Right lobe of liver (tissue), 6 donors: ENCODE measurements around the gene ECHDC3. TPM values are rescaled to one million over a fixed set of nuclear protein-coding genes. Genes with fewer than 3 reads are reported as not detected.

Source experiments
- ATAC-seq, 4 donors: fragments of 200-7000 bp; cut with Tn5 transposase; one replicate each; pipeline ENCODE4 v1.9.1; 2020; ENCODE audit warnings: mild to moderate bottlenecking in 4 of 4, moderate library complexity in 4 of 4
- DNase-seq, 3 donors: peaks; one replicate each; pipeline ENCODE4 v3.0.0-alpha.2; 2020
- H3K27ac ChIP-seq, 3 donors: fragments of 200-600 bp; one replicate each; pipeline ENCODE4 v1.8.0; 2022
- H3K27me3 ChIP-seq, 2 donors: fragments of 200-600 bp; one replicate each; pipeline ENCODE4 v1.8.0; 2022
- H3K36me3 ChIP-seq, 4 donors: fragments of 200-600 bp; sonication (generic) in 1 of 4; one replicate each; pipeline versions ENCODE4 v1.5.1 to v1.8.0; 2017 to 2022; ENCODE audit warnings: control low read depth in 1 of 4
- H3K4me1 ChIP-seq, 4 donors: fragments of 200-600 bp; sonication (generic) in 1 of 4; one replicate each; pipeline versions ENCODE4 v1.5.1 to v1.8.0; 2017 to 2022; ENCODE audit warnings: control low read depth in 1 of 4
- H3K4me3 ChIP-seq, 3 donors: fragments of 200-600 bp; one replicate each; pipeline ENCODE4 v1.8.0; 2022
- H3K9me3 ChIP-seq, 4 donors: fragments of 200-600 bp; sonication (generic) in 1 of 4; one replicate each; pipeline versions ENCODE4 v1.5.1 to v1.8.0; 2017 to 2022; ENCODE audit warnings: control low read depth in 1 of 4
- CTCF ChIP-seq, 4 donors: fragments of 200-600 bp in 3 of 4; fragments of 450-650 bp in 1 of 4; IDR thresholded peaks; one replicate each; pipeline versions ENCODE4 v1.5.1 to v1.8.0; 2016 to 2022; ENCODE audit warnings: antibody characterized with exemption in 4 of 4, mild to moderate bottlenecking in 2 of 4
- POLR2A ChIP-seq: fragments of 450-650 bp; IDR thresholded peaks from one replicate; pipeline ENCODE4 v1.6.1; 2017; ENCODE audit warnings: antibody characterized with exemption, mild to moderate bottlenecking
- WGBS: methylation state at CpG from one replicate; pipeline ENCODE4 v1.1.6; 2018; ENCODE audit warnings: low coverage, low lambda C conversion rate; ENCODE audit not compliant: insufficient coverage; ENCODE audit errors: missing lambda C conversion rate; 5-methylcytosine and 5-hydroxymethylcytosine counted together
- intact Hi-C, 2 donors: fragments of 100-400 bp; cut with DNase I; formaldehyde crosslinking; loops; one replicate each; pipeline versions ENCODE4 v1.11.2 to v1.14.1; 2022
- total RNA-seq, 6 experiments: library from RNA; depleted of rRNA in 2 of 6; stranded (reverse); fragments of >200 nt in 2 of 6; fragmentation: NEBNext Ultra II Directional in 3 of 6; extraction: Animal tissue kit (Norgen Biotek cat#: 25700) in 3 of 6; gene quantifications; one replicate each; pipeline versions ENCODE4 v1.1.0 to v1.2.4, GENCODE V29; 2016 to 2023
- donor health status: DM: no; HTN: yes; CAD: no.
- donor health status: DM: no; HTN: no; CAD: no.
- donor health status: DM: no; HTN: no; CAD: no.
- donor health status: DM: no; HTN: yes; CAD: no.
- donor health status: DM: no; HTN: yes; CAD: no.

The ECHDC3 gene
- total RNA-seq, 6 experiments from 2014 or later, result 85.0 to 304 (median 130) TPM

DNA sequence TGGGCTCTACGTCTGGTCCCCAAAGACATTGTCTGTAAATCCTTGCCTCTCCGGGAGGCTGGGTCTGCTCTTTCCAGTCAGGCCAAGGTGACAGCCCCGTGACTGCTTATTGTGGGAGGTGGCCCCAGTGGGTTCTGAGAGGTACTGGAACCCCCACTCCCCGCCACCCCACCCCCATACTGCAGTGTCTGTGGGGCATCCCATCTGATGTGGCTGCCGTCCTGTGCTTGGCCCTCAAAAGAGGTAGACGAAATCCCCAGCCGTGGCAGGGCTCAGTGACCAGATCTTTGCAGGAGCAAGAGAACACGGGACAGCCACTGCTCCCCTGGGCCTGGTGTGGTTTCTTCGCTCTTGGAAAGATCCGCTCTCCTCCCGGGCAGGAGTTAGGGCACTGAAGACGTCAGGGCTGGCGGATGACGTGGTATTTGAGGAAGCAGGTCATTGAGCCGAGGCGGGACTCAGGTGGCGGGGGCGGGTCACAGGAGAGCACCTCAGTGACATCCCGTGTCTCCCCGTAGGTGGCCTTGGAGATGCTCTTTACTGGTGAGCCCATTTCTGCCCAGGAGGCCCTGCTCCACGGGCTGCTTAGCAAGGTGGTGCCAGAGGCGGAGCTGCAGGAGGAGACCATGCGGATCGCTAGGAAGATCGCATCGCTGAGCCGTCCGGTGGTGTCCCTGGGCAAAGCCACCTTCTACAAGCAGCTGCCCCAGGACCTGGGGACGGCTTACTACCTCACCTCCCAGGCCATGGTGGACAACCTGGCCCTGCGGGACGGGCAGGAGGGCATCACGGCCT lies 20.7 kb downstream of the ECHDC3 start:
- Histone ChIP-seq H3K4me3 (no peak overlapping the region), H3K36me3 (peaks cover 0 to 37% (median 17%) of the 10 kb centered on the region in 4 donors), H3K27ac (no peak overlapping the region), H3K27me3 (no peaks in the 10 kb centered on the region), H3K4me1 (peaks cover 0 to 4% (median 2%) of the 10 kb centered on the region in 4 donors), H3K9me3 (no peaks in the 10 kb centered on the region)
- TF ChIP-seq POLR2A, result no peak
- ATAC-seq (no peak), DNase-seq (no peak)
- intact Hi-C loops, result no loop called here
- 80% methylated on average over 7 of the region's 32 CpGs for WGBS

DNA sequence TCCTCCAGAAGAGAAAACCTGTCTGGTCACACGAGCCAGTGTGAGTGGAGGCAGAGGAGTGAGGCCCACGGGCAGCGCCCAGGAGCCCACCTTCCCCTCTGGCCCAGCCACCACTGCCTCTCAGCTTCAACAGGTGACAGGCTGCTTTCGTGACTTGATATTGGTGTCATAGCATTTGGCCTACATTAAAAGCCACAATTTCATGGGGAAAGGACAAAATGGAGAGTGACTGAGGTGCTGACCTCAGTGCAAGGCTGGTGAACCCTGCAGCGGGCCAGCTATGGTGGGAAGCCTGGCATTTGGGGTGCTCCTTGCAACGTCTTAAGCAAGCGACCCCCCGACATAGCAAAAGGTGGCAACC lies 21.3 kb downstream of the ECHDC3 start:
- Histone ChIP-seq H3K27me3 (no peaks in the 10 kb centered on the region), H3K4me1 (no peaks in the 10 kb centered on the region), H3K36me3 (peaks cover 0 to 32% (median 15%) of the 10 kb centered on the region in 4 donors), H3K4me3 (no peak overlapping the region), H3K27ac (no peak overlapping the region), H3K9me3 (no peaks in the 10 kb centered on the region)
- no peak for ATAC-seq
- intact Hi-C loops, result no loop called here
- 70% methylated on average over 4 of the region's 8 CpGs for WGBS
- TF ChIP-seq CTCF (IDR thresholded peaks at IDR 0.05), result no peak
- DNase-seq, result no peak

- intact Hi-C loops, result no loop called here
- Histone ChIP-seq H3K36me3 (peaks cover 0 to 28% (median 11%) of the 10 kb centered on the region in 4 donors), H3K4me3 (no peak overlapping the region), H3K4me1 (no peaks in the 10 kb centered on the region), H3K27ac (no peak overlapping the region), H3K9me3 (no peaks in the 10 kb centered on the region), H3K27me3 (no peaks in the 10 kb centered on the region)
- TF ChIP-seq POLR2A (no peak), CTCF (IDR thresholded peaks at IDR 0.05) (no peak)
- 100% methylated on average over 1 of the region's 6 CpGs for WGBS
- DNase-seq, result no peak
- ATAC-seq, result no peak
Measured at GRCh38 chr10:11765141-11765540, 23.0 kb downstream of the ECHDC3 start.

GRCh38 chr10:11772575-11773288 lies 30.6 kb downstream of the ECHDC3 start:
- DNase-seq, result no peak
- Histone ChIP-seq H3K9me3 (no peaks in the 10 kb centered on the region), H3K27me3 (no peaks in the 10 kb centered on the region), H3K27ac (no peak overlapping the region), H3K4me1 (no peaks in the 10 kb centered on the region), H3K36me3 (no peaks in the 10 kb centered on the region), H3K4me3 (no peak overlapping the region)
- WGBS, result 88% methylated on average over 5 of the region's 16 CpGs
- intact Hi-C loops, result no loop called here
- TF ChIP-seq CTCF (IDR thresholded peaks at IDR 0.05) (no peak), POLR2A (no peak)
- peak in 1 of 4 donors; percentile 24 for ATAC-seq
